H1 (cell line): ENCODE measurements around the gene USH2A. TPM values are rescaled to one million over a fixed set of nuclear protein-coding genes. Genes with fewer than 3 reads are reported as not detected.

ENCODE experiments used
- CTBP2 ChIP-seq: IDR thresholded peaks from 2 replicates; pipeline ENCODE4 v1.7.0; 2011; ENCODE audit warnings: borderline replicate concordance, mild to moderate bottlenecking, moderate library complexity, mixed read lengths, low read length; ENCODE audit not compliant: insufficient read depth, insufficient read length
- POLR2AphosphoS5 ChIP-seq: IDR thresholded peaks from 2 replicates; pipeline ENCODE4 v1.6.1; 2011; ENCODE audit warnings: low read depth, low read length
- polyA plus RNA-seq, 7 experiments: library from polyadenylated mRNA; depleted of rRNA in 3 of 7; stranded (reverse) in 5 of 7; unstranded in 2 of 7; fragments of >200 nt in 5 of 7; fragments of 200-250 nt in 2 of 7; gene quantifications; 1 replicate in 5 of 7; 2 replicates in 1 of 7; 4 replicates in 1 of 7; pipeline versions ENCODE4 v1.2.1 to v1.2.3, GENCODE V29; 2011 to 2013; ENCODE audit warnings: missing spikeins in 2 of 7, mixed read lengths in 2 of 7
- total RNA-seq: library from RNA; stranded (reverse); fragmentation: NEBNext Ultra II Directional; extraction: Animal tissue kit (Norgen Biotek cat#: 25700); gene quantifications from 2 replicates; pipeline ENCODE4 v1.2.1, GENCODE V29; 2021

USH2A gene
- total and polyA plus RNA-seq, 2 of the 8 experiments (the other 6 are each of a cell fraction or from before 2014, with no cell fraction given): 0.02 to 0.17 TPM

DNA sequence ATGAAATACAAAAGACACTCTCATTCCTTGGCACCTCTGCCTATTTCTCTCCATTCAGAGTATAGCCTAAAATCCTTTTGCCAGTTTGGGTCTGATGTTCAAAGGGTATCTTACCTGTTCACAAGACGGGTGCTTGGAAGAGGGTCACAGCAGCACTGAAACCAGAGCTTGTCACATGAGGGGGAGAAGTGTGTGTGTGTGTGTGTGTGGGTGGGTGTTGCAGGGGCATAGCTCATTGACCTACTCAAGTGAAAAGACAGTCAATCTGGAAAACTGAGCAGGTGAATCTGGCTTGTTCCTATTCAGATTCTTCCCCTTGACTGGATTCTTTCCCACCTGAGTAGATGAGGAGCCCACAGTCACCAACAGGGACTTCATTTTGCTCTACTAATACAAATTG, 792.2 kb downstream of the USH2A start (continued):
- no peak for TF ChIP-seq CTBP2
- TF ChIP-seq POLR2AphosphoS5: no peak
